ENCODE data around the gene SLC44A4. TPM values are rescaled to one million over a fixed set of nuclear protein-coding genes. Genes with fewer than 3 reads are reported as not detected.

The SLC44A4 gene
- total and polyA plus RNA-seq, 9 of the 15 experiments (the other 6 are each of a cell fraction or from before 2014, with no cell fraction given): 7.9 to 18.6 (median 11.2) TPM

- TF ChIP-seq, protein P1, sequence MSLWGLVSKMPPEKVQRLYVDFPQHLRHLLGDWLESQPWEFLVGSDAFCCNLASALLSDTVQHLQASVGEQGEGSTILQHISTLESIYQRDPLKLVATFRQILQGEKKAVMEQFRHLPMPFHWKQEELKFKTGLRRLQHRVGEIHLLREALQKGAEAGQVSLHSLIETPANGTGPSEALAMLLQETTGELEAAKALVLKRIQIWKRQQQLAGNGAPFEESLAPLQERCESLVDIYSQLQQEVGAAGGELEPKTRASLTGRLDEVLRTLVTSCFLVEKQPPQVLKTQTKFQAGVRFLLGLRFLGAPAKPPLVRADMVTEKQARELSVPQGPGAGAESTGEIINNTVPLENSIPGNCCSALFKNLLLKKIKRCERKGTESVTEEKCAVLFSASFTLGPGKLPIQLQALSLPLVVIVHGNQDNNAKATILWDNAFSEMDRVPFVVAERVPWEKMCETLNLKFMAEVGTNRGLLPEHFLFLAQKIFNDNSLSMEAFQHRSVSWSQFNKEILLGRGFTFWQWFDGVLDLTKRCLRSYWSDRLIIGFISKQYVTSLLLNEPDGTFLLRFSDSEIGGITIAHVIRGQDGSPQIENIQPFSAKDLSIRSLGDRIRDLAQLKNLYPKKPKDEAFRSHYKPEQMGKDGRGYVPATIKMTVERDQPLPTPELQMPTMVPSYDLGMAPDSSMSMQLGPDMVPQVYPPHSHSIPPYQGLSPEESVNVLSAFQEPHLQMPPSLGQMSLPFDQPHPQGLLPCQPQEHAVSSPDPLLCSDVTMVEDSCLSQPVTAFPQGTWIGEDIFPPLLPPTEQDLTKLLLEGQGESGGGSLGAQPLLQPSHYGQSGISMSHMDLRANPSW (CRISPR knock-in tag; IDR thresholded peaks at IDR 0.05): no peak; the same call in 1 of the 2 replicates
- TF ChIP-seq, protein P2, sequence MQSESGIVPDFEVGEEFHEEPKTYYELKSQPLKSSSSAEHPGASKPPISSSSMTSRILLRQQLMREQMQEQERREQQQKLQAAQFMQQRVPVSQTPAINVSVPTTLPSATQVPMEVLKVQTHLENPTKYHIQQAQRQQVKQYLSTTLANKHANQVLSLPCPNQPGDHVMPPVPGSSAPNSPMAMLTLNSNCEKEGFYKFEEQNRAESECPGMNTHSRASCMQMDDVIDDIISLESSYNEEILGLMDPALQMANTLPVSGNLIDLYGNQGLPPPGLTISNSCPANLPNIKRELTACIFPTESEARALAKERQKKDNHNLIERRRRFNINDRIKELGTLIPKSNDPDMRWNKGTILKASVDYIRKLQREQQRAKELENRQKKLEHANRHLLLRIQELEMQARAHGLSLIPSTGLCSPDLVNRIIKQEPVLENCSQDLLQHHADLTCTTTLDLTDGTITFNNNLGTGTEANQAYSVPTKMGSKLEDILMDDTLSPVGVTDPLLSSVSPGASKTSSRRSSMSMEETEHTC (IDR thresholded peaks at IDR 0.05): no peak
- peak; percentile 73 for TF ChIP-seq ZNF444 (CRISPR knock-in tag; IDR thresholded peaks at IDR 0.05)
- TF ChIP-seq, protein P3, sequence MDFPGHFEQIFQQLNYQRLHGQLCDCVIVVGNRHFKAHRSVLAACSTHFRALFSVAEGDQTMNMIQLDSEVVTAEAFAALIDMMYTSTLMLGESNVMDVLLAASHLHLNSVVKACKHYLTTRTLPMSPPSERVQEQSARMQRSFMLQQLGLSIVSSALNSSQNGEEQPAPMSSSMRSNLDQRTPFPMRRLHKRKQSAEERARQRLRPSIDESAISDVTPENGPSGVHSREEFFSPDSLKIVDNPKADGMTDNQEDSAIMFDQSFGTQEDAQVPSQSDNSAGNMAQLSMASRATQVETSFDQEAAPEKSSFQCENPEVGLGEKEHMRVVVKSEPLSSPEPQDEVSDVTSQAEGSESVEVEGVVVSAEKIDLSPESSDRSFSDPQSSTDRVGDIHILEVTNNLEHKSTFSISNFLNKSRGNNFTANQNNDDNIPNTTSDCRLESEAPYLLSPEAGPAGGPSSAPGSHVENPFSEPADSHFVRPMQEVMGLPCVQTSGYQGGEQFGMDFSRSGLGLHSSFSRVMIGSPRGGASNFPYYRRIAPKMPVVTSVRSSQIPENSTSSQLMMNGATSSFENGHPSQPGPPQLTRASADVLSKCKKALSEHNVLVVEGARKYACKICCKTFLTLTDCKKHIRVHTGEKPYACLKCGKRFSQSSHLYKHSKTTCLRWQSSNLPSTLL (IDR thresholded peaks at IDR 0.05): peak; percentile 71; the same call in 1 of the 2 replicates
- TF ChIP-seq TAF15 (IDR thresholded peaks at IDR 0.05; ENCODE audit: low read depth, low read length): peak; percentile 94
- TF ChIP-seq, protein P4, sequence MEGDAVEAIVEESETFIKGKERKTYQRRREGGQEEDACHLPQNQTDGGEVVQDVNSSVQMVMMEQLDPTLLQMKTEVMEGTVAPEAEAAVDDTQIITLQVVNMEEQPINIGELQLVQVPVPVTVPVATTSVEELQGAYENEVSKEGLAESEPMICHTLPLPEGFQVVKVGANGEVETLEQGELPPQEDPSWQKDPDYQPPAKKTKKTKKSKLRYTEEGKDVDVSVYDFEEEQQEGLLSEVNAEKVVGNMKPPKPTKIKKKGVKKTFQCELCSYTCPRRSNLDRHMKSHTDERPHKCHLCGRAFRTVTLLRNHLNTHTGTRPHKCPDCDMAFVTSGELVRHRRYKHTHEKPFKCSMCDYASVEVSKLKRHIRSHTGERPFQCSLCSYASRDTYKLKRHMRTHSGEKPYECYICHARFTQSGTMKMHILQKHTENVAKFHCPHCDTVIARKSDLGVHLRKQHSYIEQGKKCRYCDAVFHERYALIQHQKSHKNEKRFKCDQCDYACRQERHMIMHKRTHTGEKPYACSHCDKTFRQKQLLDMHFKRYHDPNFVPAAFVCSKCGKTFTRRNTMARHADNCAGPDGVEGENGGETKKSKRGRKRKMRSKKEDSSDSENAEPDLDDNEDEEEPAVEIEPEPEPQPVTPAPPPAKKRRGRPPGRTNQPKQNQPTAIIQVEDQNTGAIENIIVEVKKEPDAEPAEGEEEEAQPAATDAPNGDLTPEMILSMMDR (IDR thresholded peaks at IDR 0.05 in 2 of 3, conservative IDR thresholded peaks at IDR 0.05 in 1 of 3; ENCODE audit: insufficient read depth in 2 of 3, low read depth in 1 of 3, low read length in 3 of 3): peak in 2 of 3 experiments; percentile 19 to 20; a peak in 1 of 6 replicates
- peak; percentile 67; the same call in 1 of the 2 replicates for TF ChIP-seq ZNF140 (CRISPR knock-in tag; IDR thresholded peaks at IDR 0.05)
- TF ChIP-seq ELF1 (tag; IDR thresholded peaks at IDR 0.05): no peak
- no peak for TF ChIP-seq MAFG (tag; conservative IDR thresholded peaks at IDR 0.05)
- TF ChIP-seq ZNF232 (CRISPR knock-in tag; IDR thresholded peaks at IDR 0.05): peak; percentile 74; the same call in 1 of the 2 replicates
These were observed 44.2 kb downstream of the SLC44A4 start (continued) for GRCh38 chr6:31834367-31835250.
